Measurements from ENCODE around the gene ROCK2.

The ROCK2 gene

GRCh38 chr2:11142987-11143386 lies 201.4 kb downstream of the ROCK2 start:
- DNase-seq = no peak

- DNase-seq = no peak
These were observed 202.1 kb downstream of the ROCK2 start for GRCh38 chr2:11142330-11142729.

- DNase-seq = no peak
These were observed 203.1 kb downstream of the ROCK2 start for GRCh38 chr2:11141319-11141718.

- DNase-seq = no peak
These were observed 203.9 kb downstream of the ROCK2 start for GRCh38 chr2:11140492-11140891.

- DNase-seq = no peak
These were observed 210.1 kb downstream of the ROCK2 start for GRCh38 chr2:11134349-11134748.

- DNase-seq = no peak
These were observed 210.5 kb downstream of the ROCK2 start for GRCh38 chr2:11133936-11134320.

GRCh38 chr2:11133238-11133935 lies 211.0 kb downstream of the ROCK2 start:
- DNase-seq = no peak

GRCh38 chr2:11132036-11132671 lies 212.3 kb downstream of the ROCK2 start:
- no peak for DNase-seq

- DNase-seq = no peak
These were observed 213.1 kb downstream of the ROCK2 start for GRCh38 chr2:11131166-11131920.

All from activated CD4-positive, alpha-beta T cell treated with anti-CD3 and anti-CD28 coated beads, Interleukin-2, amount 50 U/mL, for 1 hour (primary cell).